HG03571 (cell line): ENCODE results near the gene CD28.
A peak's percentile ranks its signal among the peaks of the same experiment; 100 is the strongest.
"Not testable (repeated sequence)": the region's sequence is repeated elsewhere in the genome, so short reads cannot be mapped to it uniquely, and the experiment has no call there.

Experiments
- ATAC-seq: cut with Tn5 transposase; IDR thresholded peaks from one replicate; pipeline ENCODE4 v1.9.1; 2021; ENCODE audit not compliant: unreplicated experiment

Gene CD28

GRCh38 chr2:203781151-203781550 is 74.7 kb downstream of the CD28 start:
- no peak for ATAC-seq

- ATAC-seq: peak; percentile 47
These were observed 76.0 kb downstream of the CD28 start for GRCh38 chr2:203782262-203782976.

- no peak for ATAC-seq
These were observed 77.2 kb downstream of the CD28 start for GRCh38 chr2:203783496-203784203.

GRCh38 chr2:203784710-203785270 is 78.4 kb downstream of the CD28 start:
- ATAC-seq: not testable (repeated sequence)

GRCh38 chr2:203785391-203786110 is 79.1 kb downstream of the CD28 start:
- ATAC-seq: not testable (repeated sequence)

- ATAC-seq: no peak
These were observed 80.3 kb downstream of the CD28 start for GRCh38 chr2:203786549-203787351.

- no peak for ATAC-seq
These were observed 81.5 kb downstream of the CD28 start for GRCh38 chr2:203787979-203788378.
